Airway epithelial cell (primary cell): ENCODE measurements around the gene PSORS1C2. TPM values are rescaled to one million over a fixed set of nuclear protein-coding genes. Genes with fewer than 3 reads are reported as not detected.

Experiments
- total RNA-seq: library from RNA; depleted of rRNA; stranded (reverse); fragments of >200 nt; gene quantifications from 2 replicates; pipeline ENCODE4 v1.2.3, GENCODE V29; 2015

Gene PSORS1C2
- total RNA-seq: 0.14 and 0.33 TPM in 2 replicates

GRCh38 chr6:31138982-31139381 lies at the start of gene PSORS1C2:
Gene PSORS1C2, minus strand, starts transcription at chr6:31139066. Its CDS starts 40 bp downstream, at chr6:31139026.

DNA sequence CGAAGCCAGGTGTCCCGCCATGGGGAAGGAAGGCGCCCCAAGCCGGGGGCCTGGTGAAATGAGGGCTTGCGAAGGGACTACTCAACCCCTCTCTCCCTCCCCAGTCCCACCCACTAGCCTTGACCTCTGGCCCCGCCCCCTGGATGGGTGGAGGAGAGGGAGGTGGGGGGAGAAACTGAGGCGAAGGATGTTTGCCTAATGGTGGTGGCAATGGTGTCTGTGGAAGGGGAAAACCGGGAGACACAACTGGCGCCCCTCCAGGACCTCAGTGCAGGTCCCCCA lies 31.7 kb upstream of the PSORS1C2 start, which contains the start of gene POU5F1:
POU5F1 (minus strand) TSS at position 83 of the 282 bp plus-strand sequence; CDS start at position 21, 62 bp downstream.

DNA sequence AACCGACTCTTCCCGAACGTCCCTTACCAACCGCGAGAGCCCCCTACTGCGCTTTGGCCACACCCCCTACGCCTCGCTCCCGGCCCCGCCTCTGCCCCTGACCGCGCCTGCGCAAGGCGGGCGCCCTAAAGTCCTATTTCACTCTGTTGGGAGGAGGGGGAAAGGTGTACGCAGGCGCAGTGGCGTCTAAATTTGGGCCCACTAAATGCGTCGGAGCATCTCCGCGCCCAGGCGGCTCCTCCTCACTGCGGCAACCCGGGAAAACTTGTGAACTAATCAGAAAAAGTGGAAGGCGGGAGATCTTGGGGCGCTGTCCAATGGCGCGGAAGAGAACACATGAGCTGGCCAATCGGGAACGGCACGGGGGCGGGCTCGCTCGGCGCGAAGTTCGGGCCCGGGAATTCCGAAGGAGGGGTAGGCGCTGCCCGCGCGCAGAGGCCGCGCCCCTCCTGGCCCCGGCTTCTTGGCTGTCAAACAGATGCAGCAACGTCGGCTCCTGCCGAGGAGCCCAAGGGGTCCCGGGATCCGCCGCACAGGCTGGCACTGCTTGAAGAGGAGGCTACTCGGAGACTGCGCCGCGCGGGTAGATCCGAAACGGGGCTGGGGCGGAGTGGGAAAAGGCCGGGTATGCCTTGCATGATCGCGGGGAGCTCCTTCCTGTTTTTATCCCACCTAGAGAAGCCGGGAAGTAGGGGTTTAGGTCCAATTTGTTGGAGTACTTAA lies 19.4 kb upstream of the PSORS1C2 start, which contains the start of gene TCF19:
TCF19 (plus strand) TSS at position 450 of the 723 bp plus-strand sequence. CDS start 881 bp downstream, outside the sequence.

GRCh38 chr6:31157513-31158139 lies 18.8 kb upstream of the PSORS1C2 start, which contains the start of gene CCHCR1:
Gene CCHCR1, minus strand, starts transcription at chr6:31157802. Its CDS starts 202 bp downstream, at chr6:31157600.

DNA sequence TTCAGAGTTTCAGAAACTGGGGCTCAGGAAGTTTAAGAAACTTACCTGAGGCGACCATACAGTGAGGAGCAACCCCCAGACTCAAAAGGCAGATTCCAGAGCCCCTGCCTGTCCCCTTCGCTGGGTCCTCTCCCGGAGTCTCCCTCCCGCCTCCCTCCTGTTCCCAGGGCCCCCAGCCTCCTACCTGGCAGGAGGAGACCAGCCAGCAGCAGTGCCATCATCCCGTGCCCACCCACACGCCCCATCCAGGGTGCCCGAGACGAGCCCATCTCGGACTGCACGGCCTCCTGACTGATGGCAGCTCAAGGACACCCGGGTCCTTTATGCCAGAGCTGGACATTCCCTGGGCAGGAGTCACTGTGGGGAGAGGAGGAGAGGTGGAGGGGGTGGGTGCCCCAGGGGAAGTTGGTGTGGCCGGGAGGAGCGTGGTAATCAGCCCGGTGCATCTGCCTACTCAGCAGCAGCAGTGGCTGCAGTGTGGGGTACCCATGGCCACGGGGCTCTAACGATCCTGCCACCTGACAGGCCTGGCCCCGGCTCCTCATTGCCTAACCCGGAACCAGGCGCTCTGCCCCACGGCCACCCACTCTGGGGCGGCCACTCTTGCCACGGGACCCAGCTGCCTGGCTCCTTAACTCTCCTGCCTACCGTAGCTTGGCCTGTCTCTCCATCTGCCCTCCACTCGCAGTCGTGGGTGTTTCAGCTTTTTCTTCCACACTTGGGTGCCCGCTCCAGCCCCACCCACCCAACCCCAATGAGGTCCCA lies 18.5 kb downstream of the PSORS1C2 start, which contains the start of gene CDSN:
CDSN (minus strand) TSS at position 296 of the 765 bp plus-strand sequence; CDS start at position 269, 27 bp downstream.

GRCh38 chr6:31114541-31114878 lies 24.4 kb downstream of the PSORS1C2 start, which contains the start of gene PSORS1C1:
Gene PSORS1C1, plus strand, starts transcription at chr6:31114800. Its CDS starts 14,833 bp downstream, at chr6:31129633.

GRCh38 chr6:31112478-31112877 lies 26.4 kb downstream of the PSORS1C2 start, which contains the start of gene C6orf15:
Gene C6orf15, minus strand, starts transcription at chr6:31112575. Its CDS starts 20 bp downstream, at chr6:31112555.

Other genes with a start within 250 kb of the PSORS1C2 start
- 12.6 and 15.9 TPM in 2 replicates for gene GTF2H4, start 230.9 kb downstream of the PSORS1C2 start, total RNA-seq
- gene VARS2, start 224.8 kb downstream of the PSORS1C2 start, total RNA-seq: 17.5 and 23.5 TPM in 2 replicates
- gene SFTA2, start 206.9 kb downstream of the PSORS1C2 start, total RNA-seq: not detected in 2 replicates
- gene MUCL3, start 198.1 kb downstream of the PSORS1C2 start, total RNA-seq: not detected in 2 replicates
- gene MUC21, start 155.3 kb downstream of the PSORS1C2 start, total RNA-seq: 0.14 TPM in 1 of 2 replicates, not detected in the other
- gene MUC22, start 128.6 kb downstream of the PSORS1C2 start, total RNA-seq: not detected in 2 replicates
- gene C6orf15, start 26.5 kb downstream of the PSORS1C2 start, total RNA-seq: 0.35 and 2.0 TPM in 2 replicates
- 0.37 and 1.7 TPM in 2 replicates for gene PSORS1C1, start 24.3 kb downstream of the PSORS1C2 start, total RNA-seq
- 0.14 TPM in 1 of 2 replicates, not detected in the other for gene CDSN, start 18.6 kb downstream of the PSORS1C2 start, total RNA-seq
- gene CCHCR1, start 18.7 kb upstream of the PSORS1C2 start, total RNA-seq: 18.4 and 25.5 TPM in 2 replicates
- 17.0 and 20.8 TPM in 2 replicates for gene TCF19, start 19.5 kb upstream of the PSORS1C2 start, total RNA-seq
- gene POU5F1, start 31.6 kb upstream of the PSORS1C2 start, total RNA-seq: 0.60 and 3.5 TPM in 2 replicates
- gene HLA-C, start 133.0 kb upstream of the PSORS1C2 start, total RNA-seq: 250 and 259 TPM in 2 replicates
- gene HLA-B, start 218.1 kb upstream of the PSORS1C2 start, total RNA-seq: 8.4 and 10.9 TPM in 2 replicates